ENCODE results near the gene SDF4.
"Not testable (repeated sequence)": the region's sequence is repeated elsewhere in the genome, so short reads cannot be mapped to it uniquely, and the experiment has no call there.

SDF4 gene

GRCh38 chr1:1197551-1198422, 34.0 kb downstream of the SDF4 start:
- no peak for TF ChIP-seq EZH2phosphoT487 (IDR thresholded peaks at IDR 0.05; ENCODE audit: low read depth)
- no peak for TF ChIP-seq CTCF (IDR thresholded peaks at IDR 0.05; ENCODE audit: low read depth, low read length)
- no peak overlapping the region for H3K4me3 ChIP-seq (ENCODE audit: low read length)
- H3K4me1 ChIP-seq (ENCODE audit: low read length), result no peaks in the 10 kb centered on the region
- H3K9me3 ChIP-seq (ENCODE audit: insufficient read depth, low read length), result 0 out of 2 replicates have a peak, but pooled peaks cover 5% of the 10 kb centered on the region
- no peaks in the 10 kb centered on the region for H3K36me3 ChIP-seq (replicated peaks; ENCODE audit: low read depth, low read length)
- no peaks in the 10 kb centered on the region for H4K20me1 ChIP-seq (ENCODE audit: insufficient read depth, low read length)
- H3K79me2 ChIP-seq (ENCODE audit: low read length), result no peaks in the 10 kb centered on the region
- H3K9ac ChIP-seq (ENCODE audit: low read length), result no peak overlapping the region
- peaks cover 13% of the 10 kb centered on the region for H3K27me3 ChIP-seq (ENCODE audit: low read depth, low read length)
- no peak overlapping the region for H3K27ac ChIP-seq (ENCODE audit: low read length)
- H3K4me2 ChIP-seq (ENCODE audit: low read length), result no peak overlapping the region
- no peak overlapping the region for H2AFZ ChIP-seq (ENCODE audit: low read depth, low read length)

- Histone ChIP-seq H3K4me2 (ENCODE audit: low read length) (no peak overlapping the region), H3K4me1 (ENCODE audit: low read length) (no peaks in the 10 kb centered on the region), H3K4me3 (ENCODE audit: low read length) (no peak overlapping the region), H3K27me3 (ENCODE audit: low read depth, low read length) (peaks cover 13% of the 10 kb centered on the region), H4K20me1 (ENCODE audit: insufficient read depth, low read length) (no peaks in the 10 kb centered on the region), H3K27ac (ENCODE audit: low read length) (no peak overlapping the region), H3K9me3 (ENCODE audit: insufficient read depth, low read length) (0 out of 2 replicates have a peak, but pooled peaks cover 5% of the 10 kb centered on the region), H3K79me2 (ENCODE audit: low read length) (no peaks in the 10 kb centered on the region), H2AFZ (ENCODE audit: low read depth, low read length) (no peak overlapping the region), H3K9ac (ENCODE audit: low read length) (no peak overlapping the region), H3K36me3 (replicated peaks; ENCODE audit: low read depth, low read length) (no peaks in the 10 kb centered on the region)
- no peak for TF ChIP-seq EZH2phosphoT487 (IDR thresholded peaks at IDR 0.05; ENCODE audit: low read depth)
- TF ChIP-seq CTCF (IDR thresholded peaks at IDR 0.05; ENCODE audit: low read depth, low read length), result no peak
Measured at GRCh38 chr1:1197188-1197500, 34.7 kb downstream of the SDF4 start.

GRCh38 chr1:1196431-1197187, 35.2 kb downstream of the SDF4 start:
- Histone ChIP-seq H3K9me3 (ENCODE audit: insufficient read depth, low read length) (0 out of 2 replicates have a peak, but pooled peaks cover 5% of the 10 kb centered on the region), H3K9ac (ENCODE audit: low read length) (no peak overlapping the region), H3K27me3 (ENCODE audit: low read depth, low read length) (peaks cover 13% of the 10 kb centered on the region), H3K4me1 (ENCODE audit: low read length) (no peaks in the 10 kb centered on the region), H3K4me3 (ENCODE audit: low read length) (no peak overlapping the region), H3K36me3 (replicated peaks; ENCODE audit: low read depth, low read length) (no peaks in the 10 kb centered on the region), H3K4me2 (ENCODE audit: low read length) (no peak overlapping the region), H3K79me2 (ENCODE audit: low read length) (no peaks in the 10 kb centered on the region), H4K20me1 (ENCODE audit: insufficient read depth, low read length) (no peaks in the 10 kb centered on the region), H3K27ac (ENCODE audit: low read length) (no peak overlapping the region), H2AFZ (ENCODE audit: low read depth, low read length) (no peak overlapping the region)
- TF ChIP-seq CTCF (IDR thresholded peaks at IDR 0.05; ENCODE audit: low read depth, low read length) (no peak), EZH2phosphoT487 (IDR thresholded peaks at IDR 0.05; ENCODE audit: low read depth) (no peak)

- not testable (repeated sequence) for H3K4me1 ChIP-seq (ENCODE audit: low read length); H3K27ac ChIP-seq (ENCODE audit: low read length); H3K36me3 ChIP-seq (replicated peaks; ENCODE audit: low read depth, low read length); H3K9me3 ChIP-seq (ENCODE audit: insufficient read depth, low read length); H2AFZ ChIP-seq (ENCODE audit: low read depth, low read length); H3K79me2 ChIP-seq (ENCODE audit: low read length); H3K4me3 ChIP-seq (ENCODE audit: low read length); H3K9ac ChIP-seq (ENCODE audit: low read length); H3K4me2 ChIP-seq (ENCODE audit: low read length); H4K20me1 ChIP-seq (ENCODE audit: insufficient read depth, low read length)
- peaks cover 11% of the 10 kb centered on the region for H3K27me3 ChIP-seq (ENCODE audit: low read depth, low read length)
Measured at GRCh38 chr1:1195726-1196125, 36.1 kb downstream of the SDF4 start.

Data from OCI-LY3 (cell line).